BE2C (cell line): Measurements from ENCODE around the gene LRP6.

ENCODE experiments used
- DNase-seq: peaks from one replicate; pipeline ENCODE4 v3.0.0-alpha.2; 2020
- H3K27me3 ChIP-seq: fragments of 250-450 bp; sonication (Bioruptor Pico); 2 replicates; pipeline ENCODE4 v1.5.1; 2020; ENCODE audit warnings: mild to moderate bottlenecking
- H3K36me3 ChIP-seq: fragments of 250-450 bp; sonication (Bioruptor Pico); 2 replicates; pipeline ENCODE4 v1.5.1; 2020; ENCODE audit warnings: mild to moderate bottlenecking
- H3K4me1 ChIP-seq: fragments of 250-450 bp; sonication (Bioruptor Pico); 2 replicates; pipeline ENCODE4 v1.5.1; 2020
- H3K4me3 ChIP-seq: 2 replicates; pipeline ENCODE4 v1.5.1; 2011; ENCODE audit warnings: low read depth, low read length
- H3K9me3 ChIP-seq: fragments of 250-450 bp; sonication (Bioruptor Pico); 2 replicates; pipeline ENCODE4 v1.5.1; 2020
- TF ChIP-seq, protein P1 (sequence below): IDR thresholded peaks from 2 replicates; pipeline ENCODE4 v1.5.1; 2012; ENCODE audit warnings: mild to moderate bottlenecking, low read depth, low read length

LRP6 gene

DNA sequence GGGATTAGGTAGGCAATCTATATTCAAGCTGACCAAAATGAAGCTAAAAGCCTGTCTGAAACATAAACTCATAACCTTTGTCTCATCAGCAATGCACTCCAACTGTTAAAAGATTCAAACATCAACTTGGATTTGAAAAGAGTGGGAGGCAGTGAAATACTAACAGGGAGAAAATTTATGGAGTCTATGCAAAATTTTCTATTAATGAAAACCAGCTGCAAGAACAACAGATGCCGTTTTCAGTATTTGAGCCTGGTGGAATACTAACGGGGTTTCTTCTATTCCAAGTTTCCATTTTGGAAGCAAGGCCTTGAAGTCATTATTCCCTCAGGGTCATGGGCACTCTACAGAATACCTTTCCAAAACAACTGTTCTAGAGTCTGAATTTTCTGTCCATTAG, 88.3 kb downstream of the LRP6 start:
- H3K9me3 ChIP-seq, result no peaks in the 10 kb centered on the region
- TF ChIP-seq, protein P1, sequence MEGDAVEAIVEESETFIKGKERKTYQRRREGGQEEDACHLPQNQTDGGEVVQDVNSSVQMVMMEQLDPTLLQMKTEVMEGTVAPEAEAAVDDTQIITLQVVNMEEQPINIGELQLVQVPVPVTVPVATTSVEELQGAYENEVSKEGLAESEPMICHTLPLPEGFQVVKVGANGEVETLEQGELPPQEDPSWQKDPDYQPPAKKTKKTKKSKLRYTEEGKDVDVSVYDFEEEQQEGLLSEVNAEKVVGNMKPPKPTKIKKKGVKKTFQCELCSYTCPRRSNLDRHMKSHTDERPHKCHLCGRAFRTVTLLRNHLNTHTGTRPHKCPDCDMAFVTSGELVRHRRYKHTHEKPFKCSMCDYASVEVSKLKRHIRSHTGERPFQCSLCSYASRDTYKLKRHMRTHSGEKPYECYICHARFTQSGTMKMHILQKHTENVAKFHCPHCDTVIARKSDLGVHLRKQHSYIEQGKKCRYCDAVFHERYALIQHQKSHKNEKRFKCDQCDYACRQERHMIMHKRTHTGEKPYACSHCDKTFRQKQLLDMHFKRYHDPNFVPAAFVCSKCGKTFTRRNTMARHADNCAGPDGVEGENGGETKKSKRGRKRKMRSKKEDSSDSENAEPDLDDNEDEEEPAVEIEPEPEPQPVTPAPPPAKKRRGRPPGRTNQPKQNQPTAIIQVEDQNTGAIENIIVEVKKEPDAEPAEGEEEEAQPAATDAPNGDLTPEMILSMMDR, result no peak
- H3K4me3 ChIP-seq, result no peak overlapping the region
- peaks cover 4% of the 10 kb centered on the region; the same call in 1 of the 2 replicates for H3K4me1 ChIP-seq
- no peak for DNase-seq
- H3K27me3 ChIP-seq, result no peaks in the 10 kb centered on the region
- H3K36me3 ChIP-seq, result peaks cover 4% of the 10 kb centered on the region

DNA sequence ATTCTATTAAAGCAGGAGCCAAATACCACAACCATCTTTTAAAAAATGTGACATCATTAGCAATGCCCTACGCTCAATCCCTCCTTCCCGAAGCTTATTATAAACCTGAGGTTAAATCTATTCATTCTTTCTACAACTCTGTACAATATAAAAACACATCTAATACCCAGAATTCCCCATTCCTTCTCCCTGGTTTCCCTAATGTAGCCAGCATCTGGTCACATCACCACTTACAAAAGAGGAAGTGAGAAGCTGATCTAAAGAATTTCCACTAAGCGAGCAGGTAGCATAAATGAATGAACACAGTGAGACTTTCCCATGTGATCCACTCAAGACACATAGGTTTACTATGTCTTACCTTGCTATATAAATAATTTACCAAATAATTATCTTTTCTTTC, 90.4 kb downstream of the LRP6 start:
- H3K9me3 ChIP-seq, result no peaks in the 10 kb centered on the region
- no peak overlapping the region for H3K4me3 ChIP-seq
- peaks cover 4% of the 10 kb centered on the region for H3K36me3 ChIP-seq
- TF ChIP-seq, protein P1, result no peak
- no peaks in the 10 kb centered on the region for H3K27me3 ChIP-seq
- H3K4me1 ChIP-seq, result no peaks in the 10 kb centered on the region
- no peak for DNase-seq

DNA sequence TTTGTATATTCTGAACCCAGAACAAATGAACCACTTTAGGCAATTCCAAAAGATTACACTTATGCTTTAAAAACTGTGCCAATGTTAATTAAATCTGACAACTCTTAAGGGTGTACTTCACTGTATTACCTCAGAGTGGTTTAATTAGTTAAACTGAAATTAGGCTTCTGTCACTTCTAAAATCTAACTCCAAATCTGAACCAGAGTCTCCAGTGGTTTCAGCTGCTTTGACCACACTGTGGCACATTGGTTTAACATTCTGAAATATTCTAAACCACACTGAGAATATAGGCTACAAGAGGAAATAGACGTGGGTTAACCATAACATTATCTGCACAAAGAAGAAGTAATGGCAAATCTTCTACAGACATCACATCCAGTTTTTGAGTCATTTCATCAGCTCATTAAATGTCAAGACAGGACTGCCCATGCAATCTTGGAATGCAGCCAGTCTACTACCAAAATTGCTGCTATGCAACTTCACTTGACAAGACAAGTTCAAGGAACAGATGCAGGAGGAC, 94.8 kb downstream of the LRP6 start:
- Histone ChIP-seq H3K4me1 (no peaks in the 10 kb centered on the region), H3K27me3 (no peaks in the 10 kb centered on the region), H3K36me3 (no peaks in the 10 kb centered on the region; the same call in 1 of the 2 replicates), H3K9me3 (no peaks in the 10 kb centered on the region), H3K4me3 (no peak overlapping the region)
- TF ChIP-seq, protein P1, result no peak
- no peak for DNase-seq

DNA sequence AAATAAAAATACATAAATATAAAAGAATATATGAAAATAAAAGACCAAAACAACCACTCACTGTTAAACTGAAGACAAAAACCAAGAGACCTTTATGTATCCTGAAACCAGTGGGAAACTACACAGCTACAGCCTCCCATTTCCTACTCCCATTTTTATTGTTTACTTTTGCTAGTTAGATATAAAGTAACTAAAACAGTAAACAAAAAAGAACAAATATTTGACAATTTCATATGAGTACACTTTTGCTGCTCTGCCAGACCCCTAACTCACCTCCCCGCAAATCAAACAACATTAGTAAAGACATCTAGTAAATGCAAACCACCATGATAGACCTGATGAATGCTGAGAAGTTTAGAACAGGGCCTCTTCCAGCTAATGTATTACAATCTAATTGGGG, 99.0 kb downstream of the LRP6 start:
- TF ChIP-seq, protein P1, result no peak
- no peak overlapping the region for H3K4me3 ChIP-seq
- H3K4me1 ChIP-seq, result no peaks in the 10 kb centered on the region
- H3K27me3 ChIP-seq, result no peaks in the 10 kb centered on the region
- peaks cover 2% of the 10 kb centered on the region for H3K36me3 ChIP-seq
- DNase-seq, result no peak
- no peaks in the 10 kb centered on the region for H3K9me3 ChIP-seq

DNA sequence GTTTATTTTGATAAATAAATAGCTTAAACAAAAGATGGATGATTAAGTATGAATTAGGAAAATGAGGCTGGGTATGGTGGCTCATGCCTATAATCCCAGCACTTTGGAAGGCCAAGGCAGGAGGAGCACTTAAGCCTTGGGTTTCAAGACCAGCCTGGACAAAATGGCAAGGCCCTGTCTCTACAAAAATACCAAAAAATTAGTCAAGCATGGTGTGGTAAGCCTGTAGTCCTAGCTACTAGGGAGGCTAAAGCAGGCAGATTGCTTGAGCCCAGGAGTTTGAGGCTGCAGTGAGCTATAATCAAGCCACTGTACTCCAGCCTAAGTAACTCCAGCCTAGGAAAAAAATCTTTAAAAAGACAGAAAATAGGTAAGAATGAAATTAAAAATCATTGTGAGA, 100.1 kb downstream of the LRP6 start:
- Histone ChIP-seq H3K4me3 (no peak overlapping the region), H3K36me3 (peaks cover 2% of the 10 kb centered on the region), H3K9me3 (no peaks in the 10 kb centered on the region), H3K27me3 (no peaks in the 10 kb centered on the region), H3K4me1 (no peaks in the 10 kb centered on the region)
- no peak for DNase-seq
- TF ChIP-seq, protein P1, result no peak

DNA sequence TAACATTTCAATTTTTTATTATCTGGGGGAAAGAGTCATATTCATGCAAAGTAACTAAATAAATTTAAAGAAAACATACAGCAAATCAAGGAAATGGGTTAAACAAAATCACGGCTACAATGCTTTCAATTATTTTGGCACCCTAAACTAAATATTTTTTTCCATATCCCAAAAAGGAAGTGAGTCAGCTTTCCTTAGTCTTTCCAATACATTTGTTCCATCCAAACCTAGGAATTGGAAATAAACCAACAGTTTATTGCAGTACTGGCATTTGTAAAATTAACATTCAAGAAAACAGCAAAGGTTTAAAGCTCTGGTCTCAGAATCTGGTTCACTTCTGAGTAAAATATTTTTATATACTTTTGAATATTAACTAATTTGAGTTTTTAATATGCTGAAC, 106.9 kb downstream of the LRP6 start:
- H3K4me3 ChIP-seq, result no peak overlapping the region
- H3K4me1 ChIP-seq, result no peaks in the 10 kb centered on the region
- no peaks in the 10 kb centered on the region for H3K27me3 ChIP-seq
- no peak for DNase-seq
- TF ChIP-seq, protein P1, result no peak
- H3K9me3 ChIP-seq, result no peaks in the 10 kb centered on the region
- H3K36me3 ChIP-seq, result peaks cover 22% of the 10 kb centered on the region
